Measurements from ENCODE around the gene PIK3R1.

The PIK3R1 gene

DNA sequence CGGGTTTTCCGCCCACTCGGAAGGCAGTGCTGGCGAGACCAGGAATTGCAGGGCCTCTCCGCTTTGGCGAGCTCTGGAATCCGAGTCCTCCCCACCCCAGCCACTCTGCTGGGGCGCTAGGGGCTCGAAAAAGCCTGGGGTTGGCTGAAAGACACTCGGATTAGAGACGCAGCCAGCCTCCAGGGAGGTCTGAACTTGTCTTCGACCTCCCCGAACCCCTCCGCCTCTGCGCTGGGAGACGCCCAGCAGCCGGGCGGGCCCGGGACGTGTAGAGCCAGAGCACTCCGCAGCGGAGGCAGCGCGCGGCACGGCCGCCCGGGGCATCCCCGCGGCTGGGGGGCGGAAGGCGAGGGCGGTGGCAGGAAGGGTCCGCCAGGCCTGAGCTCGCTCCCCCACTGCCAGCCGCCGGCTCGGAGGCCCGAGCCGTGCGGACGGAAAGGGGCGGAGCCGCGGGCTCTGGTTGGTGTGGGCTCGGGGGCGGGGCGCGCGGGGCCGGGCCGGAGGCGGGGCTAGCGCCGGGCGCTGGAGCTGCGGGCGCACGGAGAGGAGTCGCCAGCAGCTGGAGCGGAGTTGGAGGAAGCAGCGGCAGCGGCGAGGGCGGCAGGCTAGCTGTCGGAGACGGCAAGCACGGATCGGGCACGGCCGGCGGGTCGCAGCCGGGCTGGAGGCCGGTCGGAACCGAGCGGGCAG, at the start of gene PIK3R1:
Gene PIK3R1 (plus strand): TSS at position 549 of the 690 bp plus-strand sequence. CDS start 10,920 bp downstream, outside the sequence.
- DNase-seq (ENCODE audit: low read depth) = peak; percentile 91

DNA sequence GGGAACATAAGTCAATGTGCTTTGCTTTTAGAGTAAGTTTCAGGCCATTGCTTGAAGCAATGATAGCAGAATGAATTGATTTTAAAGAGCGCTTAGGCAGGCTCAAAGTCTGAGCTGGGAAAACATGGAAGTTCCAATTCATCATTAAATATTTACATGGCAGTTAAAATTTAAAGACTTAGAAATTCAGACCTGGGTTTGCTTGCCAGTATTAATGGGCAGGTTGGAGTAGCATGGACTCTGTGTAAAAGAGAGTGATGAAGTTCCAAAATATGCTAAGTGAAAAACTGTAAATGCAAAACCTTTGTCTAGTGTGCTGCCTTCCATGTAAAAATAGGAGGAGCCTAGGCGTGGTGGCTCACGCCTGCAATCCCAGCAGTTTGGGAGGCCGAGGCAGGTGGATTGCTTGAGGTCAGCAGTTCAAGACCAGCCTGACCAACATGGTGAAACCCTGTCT, 48.3 kb upstream of the PIK3R1 start:
- DNase-seq (ENCODE audit: low read depth) = no peak

DNA sequence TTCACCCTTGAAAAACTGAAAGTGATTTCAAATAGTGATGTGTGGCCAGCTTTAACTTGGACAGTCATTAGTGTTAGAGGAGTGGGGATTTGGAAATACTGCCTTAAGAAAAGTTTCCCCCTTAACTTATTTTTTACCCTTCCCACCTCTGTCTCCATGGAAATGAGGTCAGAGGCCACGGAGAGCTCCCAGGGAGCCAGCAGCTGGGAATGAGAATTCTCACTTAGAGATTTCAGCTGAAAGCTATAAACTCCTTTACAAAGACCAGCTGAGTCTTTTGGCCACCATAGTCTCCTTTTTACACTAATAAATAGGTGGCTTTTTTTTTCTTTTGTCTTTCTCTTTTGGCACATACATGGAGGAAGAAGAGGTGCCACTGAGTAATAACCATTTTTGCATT, 45.7 kb upstream of the PIK3R1 start:
- DNase-seq (ENCODE audit: low read depth) = no peak

DNA sequence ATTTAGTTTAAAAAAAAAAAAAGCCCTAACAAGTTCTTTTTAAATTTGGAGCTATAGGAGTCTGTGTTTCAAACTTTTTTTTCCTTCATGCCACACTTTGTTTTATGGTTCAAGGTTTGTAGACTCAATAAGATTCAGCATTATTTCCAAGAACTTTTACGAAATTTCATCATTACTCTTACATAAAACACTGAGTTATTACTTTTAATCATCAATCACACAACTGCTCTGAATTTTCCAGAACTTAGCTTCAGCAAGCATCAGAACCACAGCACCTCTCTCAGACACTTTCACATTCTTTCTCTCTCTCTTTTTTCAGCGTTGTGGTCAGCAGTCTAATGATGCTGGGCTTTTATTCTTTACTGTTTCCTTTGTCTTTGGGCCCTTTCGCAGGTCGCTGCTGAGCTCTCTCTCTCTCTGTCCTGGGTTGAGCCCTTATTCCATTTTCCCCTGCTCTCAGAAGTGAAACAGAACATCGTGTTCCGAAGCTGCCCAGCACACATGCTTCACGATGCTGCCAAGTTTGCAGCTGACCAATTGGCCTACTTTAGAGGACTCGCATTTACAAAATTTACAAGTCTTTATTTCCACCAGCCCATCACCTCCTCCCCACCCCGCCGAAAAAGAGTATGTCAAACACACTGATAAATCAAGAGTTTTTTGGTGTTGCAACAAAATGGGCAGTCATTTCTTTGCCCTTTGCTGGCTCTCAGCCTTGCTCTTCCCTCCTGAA, 44.6 kb upstream of the PIK3R1 start:
- no peak for DNase-seq (ENCODE audit: low read depth)

DNA sequence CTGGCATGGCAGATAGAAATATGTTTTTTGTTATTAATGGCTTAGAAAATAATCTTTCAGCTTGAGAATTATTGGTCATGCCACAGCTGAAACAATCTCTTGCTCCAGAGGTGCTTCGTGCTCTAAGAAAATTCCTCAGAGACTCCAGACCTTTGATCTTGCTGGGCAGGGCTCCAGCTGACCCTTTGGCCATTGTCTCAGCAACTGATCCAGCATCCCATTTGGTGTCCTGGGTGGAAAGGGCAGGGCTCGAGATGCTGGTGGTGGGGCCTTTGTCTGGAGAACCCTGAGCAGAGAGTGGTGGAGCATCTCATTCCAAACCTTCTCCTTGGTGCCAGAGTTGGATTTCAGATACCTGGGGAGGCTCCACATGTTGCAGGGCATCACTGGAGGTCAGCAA, 43.2 kb upstream of the PIK3R1 start:
- DNase-seq (ENCODE audit: low read depth) = no peak

DNA sequence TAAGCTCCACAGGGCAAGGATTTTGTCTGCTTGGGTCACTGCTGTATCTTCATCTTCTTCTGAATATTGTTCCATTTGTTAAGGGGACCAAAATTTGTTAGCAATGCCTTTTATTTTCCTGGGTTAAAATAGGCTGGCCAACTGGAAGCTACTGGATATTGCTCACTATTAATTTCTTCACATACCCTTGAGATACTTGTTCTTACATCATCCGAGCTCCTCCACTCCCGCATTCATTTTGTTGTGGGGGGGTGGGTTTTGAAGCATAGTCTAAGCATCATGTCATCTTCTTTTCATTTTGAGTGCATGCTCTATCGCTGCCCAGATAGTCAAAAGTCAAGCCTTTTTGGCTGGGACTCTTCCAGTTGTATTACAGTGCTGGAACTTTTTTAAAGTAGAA, 42.5 kb upstream of the PIK3R1 start:
- no peak for DNase-seq (ENCODE audit: low read depth)

DNA sequence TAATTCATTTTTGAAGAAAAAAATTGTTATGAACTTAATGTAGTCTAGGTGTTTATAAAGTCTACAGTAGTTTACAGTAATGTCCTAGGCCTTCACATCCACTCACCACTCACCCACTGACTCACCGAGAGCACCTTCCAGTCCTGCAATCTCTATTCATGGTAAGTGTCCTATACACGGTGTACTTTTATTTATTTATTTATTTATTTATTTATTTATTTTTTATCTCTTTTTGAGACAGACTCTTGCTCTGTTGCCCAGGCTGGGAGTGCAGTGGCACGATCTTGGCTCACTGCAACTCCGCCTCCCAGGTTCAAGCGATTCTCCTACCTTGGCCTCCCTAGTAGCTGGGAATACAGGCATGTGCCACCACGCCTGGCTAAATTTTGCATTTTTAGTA, 39.3 kb upstream of the PIK3R1 start:
- DNase-seq (ENCODE audit: low read depth) = no peak

DNA sequence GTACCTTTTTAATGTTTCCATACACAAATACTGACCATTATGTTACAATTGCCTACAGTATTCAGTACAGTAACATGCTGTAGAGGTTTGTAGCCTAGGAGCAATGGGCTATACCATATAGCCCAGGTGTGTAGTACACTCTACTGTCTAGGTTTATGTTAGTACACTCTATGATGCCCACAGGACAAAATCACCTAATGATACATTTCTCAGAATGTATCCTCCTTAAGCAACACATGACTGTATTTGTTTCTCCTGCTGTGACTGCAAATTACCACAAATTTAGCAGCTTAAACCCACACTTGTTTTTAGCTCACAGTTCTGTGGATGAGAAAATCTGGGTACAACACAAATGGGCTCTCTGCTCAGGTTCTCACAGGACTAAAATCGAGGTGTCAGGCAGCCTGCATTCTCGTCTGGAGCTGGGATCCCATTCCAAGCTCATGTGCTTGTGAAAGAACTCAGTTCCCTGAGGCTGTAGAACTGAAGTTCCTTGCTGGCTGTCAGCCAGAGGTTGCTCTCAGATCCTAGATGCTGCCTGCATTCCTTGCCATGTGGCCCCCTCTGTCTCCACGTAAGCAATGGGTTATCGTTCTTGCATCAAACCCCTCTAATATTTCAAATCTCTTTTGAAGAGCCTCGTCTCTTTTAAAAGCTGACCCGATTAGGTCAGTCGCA, 38.6 kb upstream of the PIK3R1 start:
- DNase-seq (ENCODE audit: low read depth) = no peak

DNA sequence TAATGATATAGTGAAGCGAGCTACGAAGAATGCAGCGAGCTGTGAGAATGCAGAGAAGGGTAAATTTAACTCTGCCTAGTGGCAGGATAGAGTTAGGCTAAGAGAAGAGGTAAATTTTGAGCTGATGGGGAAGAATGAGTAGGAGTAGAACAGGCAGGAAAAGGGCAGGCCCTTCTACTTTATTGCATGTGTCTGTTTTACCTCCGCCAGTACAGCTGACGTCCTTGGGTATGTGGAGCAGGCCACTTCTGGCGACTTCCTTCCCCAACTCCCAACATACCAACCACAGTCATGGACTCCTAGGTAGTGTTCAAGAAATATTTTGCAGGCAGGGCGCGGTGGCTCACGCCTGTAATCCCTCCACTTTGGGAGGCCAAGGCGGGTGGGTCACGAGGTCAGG, 37.9 kb upstream of the PIK3R1 start:
- DNase-seq (ENCODE audit: low read depth) = no peak

DNA sequence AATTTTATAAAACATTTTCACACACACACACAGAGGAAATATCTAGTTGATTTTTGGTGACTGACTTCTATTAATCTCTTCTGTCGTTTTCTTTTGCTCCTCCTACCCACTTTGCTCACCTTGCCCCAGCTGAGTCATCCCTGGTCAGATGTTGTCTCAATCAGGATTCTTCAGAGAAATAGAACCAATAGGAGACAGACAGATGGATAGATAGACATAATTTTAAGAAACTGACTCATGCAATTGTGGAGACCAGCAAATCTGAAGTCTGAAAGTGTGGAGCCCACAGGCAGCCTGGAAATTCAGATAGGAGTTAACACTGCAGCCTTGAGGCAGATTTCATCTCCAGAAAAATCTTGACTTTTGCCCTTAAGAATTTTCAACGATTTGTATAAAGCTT, 37.0 kb upstream of the PIK3R1 start:
- DNase-seq (ENCODE audit: low read depth) = no peak

DNA sequence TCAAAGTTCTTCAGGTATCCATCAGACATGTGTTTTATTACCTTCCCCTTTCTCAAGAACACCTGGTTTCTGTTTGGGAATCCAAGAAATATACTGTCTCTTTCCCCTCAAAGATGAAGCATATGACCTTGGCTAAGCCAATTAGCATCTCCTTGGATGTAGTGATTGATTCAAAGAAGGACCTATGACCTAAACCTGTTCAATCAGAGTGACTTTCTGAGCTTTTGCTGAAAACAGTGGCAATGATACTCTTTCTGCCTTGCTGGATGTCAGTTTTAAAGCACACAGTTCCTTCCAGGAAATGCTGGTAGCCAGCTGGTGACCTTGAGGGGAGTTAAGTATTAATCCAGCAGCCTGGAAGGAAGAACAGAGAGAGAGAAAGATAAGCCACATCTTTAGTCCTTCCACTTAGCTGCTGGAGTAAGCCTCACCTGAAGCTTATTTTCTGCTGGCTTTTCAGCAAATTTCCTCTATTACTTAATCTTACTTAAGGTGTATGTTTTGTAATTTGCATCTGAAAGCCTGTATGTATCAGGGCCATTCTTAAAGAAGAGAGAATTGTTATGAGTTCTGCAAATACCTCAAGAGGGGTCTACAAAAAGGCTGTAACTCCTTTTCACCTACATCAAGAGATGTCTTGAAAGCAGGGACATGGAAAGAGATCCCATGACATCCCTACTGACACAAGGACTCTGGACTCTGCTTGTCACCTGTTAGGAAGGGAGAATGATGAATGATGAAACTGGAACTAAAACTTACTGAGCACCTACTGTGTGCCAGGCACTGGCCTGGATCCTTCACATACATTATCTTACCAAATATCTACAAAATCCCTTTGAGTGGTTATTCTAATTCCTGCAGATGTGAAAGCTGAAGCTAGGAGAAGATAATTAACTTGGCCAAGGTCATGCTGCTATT, 35.2 kb upstream of the PIK3R1 start:
- no peak for DNase-seq (ENCODE audit: low read depth)

DNA sequence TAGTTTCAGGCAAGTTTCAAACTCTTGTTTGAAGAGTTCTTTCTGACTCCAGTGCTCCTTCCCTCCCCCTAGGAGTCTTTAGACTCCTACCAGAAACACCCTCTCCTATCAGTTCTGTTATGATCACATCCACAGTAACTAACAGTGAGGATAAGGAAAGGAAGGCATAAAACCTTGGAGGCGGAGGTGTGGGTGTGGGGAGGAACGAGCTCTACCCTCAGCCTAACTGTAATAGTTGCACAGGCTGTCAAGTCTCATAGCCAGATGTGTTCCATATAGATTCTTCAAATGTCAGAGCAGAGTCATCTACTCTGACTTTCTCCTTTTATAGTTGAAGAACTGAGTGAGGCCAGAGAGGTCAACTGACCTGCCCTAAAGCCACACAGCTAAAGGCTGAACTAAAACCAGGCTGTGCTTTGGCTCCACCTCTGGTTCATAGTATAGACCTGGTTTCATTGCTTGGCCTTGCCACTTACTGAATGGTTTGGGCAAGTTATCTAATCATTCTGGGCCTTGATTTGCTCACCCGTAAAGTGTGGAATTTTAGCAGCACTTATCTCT, 34.4 kb upstream of the PIK3R1 start:
- DNase-seq (ENCODE audit: low read depth) = no peak

DNA sequence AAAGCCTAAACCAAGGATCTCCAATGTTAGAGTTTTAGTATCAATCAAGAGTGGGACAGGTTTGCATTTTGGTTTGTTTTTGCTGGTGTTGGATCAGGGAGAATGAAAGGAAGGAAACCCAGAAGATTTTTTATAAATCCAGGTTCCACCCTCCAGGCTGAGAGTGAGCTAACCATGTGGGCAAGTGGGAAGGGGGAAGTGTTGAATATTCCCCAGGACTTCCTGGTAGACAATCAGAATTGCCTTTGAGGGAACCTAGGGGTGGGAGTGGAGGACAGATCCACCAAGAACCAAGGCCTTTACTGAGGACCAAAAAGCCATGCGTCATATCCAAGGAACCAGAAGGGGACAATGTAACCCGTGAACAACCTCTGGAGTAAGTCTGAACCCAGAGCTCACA, 33.5 kb upstream of the PIK3R1 start:
- DNase-seq (ENCODE audit: low read depth) = no peak

DNA sequence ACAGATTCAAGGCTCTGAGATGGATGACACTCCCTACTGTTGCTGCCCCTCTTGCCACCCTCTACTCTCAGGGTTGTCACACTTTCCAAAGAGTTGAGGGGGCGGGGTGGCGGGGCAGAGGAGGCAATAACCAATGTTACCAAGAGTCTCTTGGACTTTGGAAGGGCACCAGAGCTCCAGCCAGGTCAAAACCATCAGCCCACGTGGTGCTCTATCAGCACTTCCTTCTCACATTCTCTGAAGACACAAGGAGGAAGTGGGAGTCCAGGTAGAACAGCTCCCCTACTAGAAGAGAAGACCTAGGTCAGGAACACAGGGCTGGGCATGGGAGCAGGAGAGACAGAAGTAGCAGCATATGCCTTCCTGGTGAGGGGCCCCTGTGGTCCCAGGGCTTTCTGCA, 33.0 kb upstream of the PIK3R1 start:
- no peak for DNase-seq (ENCODE audit: low read depth)

DNA sequence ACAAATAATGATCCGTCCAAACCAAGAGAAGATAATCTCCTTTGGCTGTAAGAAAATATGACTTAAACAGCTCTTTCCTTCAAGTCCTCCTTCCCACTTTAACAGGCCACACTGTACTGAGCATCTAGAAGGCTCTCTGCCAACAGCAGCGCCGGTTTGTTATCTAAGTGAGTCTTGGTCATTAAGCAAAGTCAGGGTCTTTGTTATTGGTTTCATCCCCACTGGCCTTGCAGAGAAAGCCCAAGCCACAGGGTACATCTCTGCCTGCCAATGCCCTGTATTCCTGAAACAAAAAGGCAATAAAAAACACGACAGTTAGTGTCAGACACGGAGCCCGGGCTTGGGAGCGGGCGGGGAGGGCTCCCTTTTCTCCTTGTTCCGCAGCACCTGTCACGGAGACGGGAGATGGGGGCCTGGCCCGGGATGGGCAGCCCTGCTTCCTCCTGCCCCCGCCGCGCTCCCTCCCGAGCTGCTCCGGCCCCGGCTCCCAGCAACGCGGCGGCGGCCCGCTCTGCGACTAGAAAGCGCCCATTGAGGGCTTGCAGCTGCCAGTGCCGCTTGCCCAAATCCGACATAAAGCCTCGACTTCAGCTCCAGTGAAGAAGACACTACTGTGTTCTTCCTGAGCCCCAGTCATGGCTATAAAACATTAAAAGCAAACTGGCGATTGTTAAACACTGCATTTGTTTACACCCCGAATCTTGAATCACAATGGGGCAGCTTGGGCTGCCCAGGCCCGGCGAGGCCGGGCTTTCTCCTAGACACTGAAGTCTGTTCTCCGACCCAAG, 28.1 kb upstream of the PIK3R1 start:
- DNase-seq (ENCODE audit: low read depth) = no peak

DNA sequence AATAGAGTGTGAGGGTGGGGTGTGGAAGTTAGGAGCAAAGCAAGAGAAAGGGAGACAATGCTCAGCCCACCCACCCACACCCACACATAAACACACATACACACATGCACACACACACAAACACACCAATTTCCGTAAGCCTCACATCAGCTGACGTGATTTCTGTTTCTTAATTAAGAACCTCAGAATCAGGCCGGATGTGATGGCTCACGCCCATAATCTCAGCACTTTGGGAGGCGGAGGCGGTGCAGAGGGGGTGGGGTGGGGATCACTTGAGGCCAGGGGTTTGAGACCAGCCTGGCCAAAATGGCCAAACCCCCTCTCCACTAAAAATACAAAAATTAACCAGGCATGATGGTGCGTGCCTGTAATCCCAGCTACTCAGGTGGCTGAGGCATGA, 26.4 kb upstream of the PIK3R1 start:
- no peak for DNase-seq (ENCODE audit: low read depth)

DNA sequence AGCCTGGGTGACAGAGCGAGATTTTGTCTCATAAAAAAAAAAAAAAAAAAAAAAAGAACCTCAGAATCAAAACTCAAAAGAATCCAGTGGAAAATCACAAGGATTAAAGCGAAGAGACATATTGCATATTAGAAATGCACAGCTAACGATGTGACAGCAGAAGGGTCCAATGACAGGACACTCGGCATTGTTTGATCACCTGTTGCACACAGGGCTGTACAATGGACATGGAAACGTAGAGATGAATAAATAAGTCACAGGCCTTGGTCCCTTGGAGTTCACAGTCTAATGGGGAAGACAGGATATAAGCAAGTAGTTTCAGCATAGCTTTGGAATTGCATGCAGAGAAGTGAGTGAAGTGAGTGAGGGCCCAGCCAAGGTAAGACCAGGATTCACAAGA, 25.9 kb upstream of the PIK3R1 start:
- no peak for DNase-seq (ENCODE audit: low read depth)

DNA sequence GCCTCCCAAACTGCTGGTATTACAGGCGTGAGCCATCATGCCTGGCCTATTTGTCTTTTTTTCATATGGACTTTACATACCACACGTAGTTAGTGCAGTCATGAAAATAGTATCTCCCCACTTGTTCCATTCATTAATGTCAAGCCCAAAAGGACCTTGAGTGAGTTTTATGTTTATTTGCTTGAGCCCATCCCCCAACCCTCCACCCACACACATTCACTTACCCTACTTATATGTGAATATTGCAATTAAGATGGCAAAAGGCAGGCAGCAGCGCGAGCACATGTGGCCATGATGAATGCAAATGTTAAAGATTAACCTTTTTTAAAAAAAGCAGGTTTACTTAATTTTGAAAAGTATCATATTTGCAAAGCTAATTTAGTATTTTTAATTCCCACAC, 24.9 kb upstream of the PIK3R1 start:
- no peak for DNase-seq (ENCODE audit: low read depth)

DNA sequence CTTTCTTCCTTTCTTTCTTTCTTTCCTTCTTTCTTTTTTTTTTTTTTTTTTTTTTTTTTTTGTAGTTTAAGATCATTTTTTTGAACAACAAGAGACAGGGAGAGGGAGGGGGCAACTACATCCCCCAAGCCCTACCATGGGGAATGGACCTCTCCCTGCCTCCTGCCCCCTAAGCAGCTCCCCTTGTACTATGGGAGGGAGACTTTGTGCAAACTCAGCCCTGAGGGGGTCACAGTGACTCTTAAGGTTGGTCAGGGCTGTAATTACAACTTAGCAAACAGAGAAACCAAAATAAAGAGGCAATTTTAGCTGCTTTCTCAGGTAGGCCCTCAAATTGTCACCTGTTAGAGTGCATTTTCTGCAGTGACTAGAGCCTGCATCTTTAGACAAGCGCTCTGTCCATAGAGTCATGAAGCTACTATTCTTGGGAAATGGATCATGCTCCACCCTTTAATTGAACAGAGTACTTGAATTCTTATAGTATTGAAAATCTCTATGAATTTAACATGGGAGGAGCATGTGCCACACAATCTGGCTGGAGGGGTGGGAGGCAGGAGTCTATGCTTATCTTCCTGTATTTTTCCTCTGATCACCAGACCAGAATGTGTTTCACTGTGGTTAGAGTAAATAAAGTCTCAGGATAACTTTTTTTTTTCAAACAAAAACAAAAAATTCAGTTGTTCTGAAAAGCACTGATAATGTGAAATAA, 24.3 kb upstream of the PIK3R1 start:
- DNase-seq (ENCODE audit: low read depth) = no peak

DNA sequence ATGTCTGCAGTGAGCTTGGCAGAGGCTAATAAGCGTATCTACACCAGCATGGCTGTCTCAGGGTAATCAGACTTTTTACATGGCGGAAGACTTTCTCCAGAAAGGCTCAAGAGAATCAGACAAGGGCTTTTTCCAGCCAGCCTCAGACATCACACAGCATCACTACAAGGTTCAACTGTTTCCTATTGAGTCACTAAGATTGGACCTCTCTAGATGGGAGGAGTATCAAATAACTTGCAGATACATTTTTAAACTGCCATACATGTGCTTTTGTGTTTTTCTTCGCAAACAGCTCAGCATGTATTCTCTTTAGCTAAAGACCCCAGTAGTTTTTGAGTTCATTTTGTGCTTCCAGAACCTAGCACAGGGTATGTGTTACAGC, 22.9 kb upstream of the PIK3R1 start:
- no peak for DNase-seq (ENCODE audit: low read depth)

Measured in activated T-cell treated with anti-CD3 and anti-CD28 coated beads for 24 hours (primary cell).